Suprapubic skin (tissue), 3 donors: ENCODE data around the gene CORO2A.

Source experiments
- EP300 ChIP-seq: sonication (generic); formaldehyde crosslinking; IDR thresholded peaks from one replicate; pipeline ENCODE4 v1.6.1; 2017; ENCODE audit warnings: antibody characterized with exemption
- TF ChIP-seq, protein P1 (sequence below), 2 donors: fragments of 200-600 bp in 1 of 2; fragments of 450-650 bp in 1 of 2; sonication (generic) in 1 of 2; IDR thresholded peaks; one replicate each; pipeline ENCODE4 v1.5.1; 2016 to 2019; ENCODE audit warnings: antibody characterized with exemption in 2 of 2, mild to moderate bottlenecking in 1 of 2, moderate library complexity in 1 of 2

- TF ChIP-seq, protein P1, sequence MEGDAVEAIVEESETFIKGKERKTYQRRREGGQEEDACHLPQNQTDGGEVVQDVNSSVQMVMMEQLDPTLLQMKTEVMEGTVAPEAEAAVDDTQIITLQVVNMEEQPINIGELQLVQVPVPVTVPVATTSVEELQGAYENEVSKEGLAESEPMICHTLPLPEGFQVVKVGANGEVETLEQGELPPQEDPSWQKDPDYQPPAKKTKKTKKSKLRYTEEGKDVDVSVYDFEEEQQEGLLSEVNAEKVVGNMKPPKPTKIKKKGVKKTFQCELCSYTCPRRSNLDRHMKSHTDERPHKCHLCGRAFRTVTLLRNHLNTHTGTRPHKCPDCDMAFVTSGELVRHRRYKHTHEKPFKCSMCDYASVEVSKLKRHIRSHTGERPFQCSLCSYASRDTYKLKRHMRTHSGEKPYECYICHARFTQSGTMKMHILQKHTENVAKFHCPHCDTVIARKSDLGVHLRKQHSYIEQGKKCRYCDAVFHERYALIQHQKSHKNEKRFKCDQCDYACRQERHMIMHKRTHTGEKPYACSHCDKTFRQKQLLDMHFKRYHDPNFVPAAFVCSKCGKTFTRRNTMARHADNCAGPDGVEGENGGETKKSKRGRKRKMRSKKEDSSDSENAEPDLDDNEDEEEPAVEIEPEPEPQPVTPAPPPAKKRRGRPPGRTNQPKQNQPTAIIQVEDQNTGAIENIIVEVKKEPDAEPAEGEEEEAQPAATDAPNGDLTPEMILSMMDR (IDR thresholded peaks at IDR 0.05) = no peak
- no peak for TF ChIP-seq EP300
Measured at GRCh38 chr9:98085058-98085457, 107.4 kb downstream of the CORO2A start.
